DOHH2 (cell line): ENCODE results near the gene IKZF2.

Experiments used
- H3F3A ChIP-seq: fragments of 200-600 bp; sonication (generic), shearing (Covaris generic); 2 replicates; pipeline ENCODE4 v1.6.0; 2016; ENCODE audit warnings: antibody characterized with exemption, mild to moderate bottlenecking; ENCODE audit not compliant: control insufficient read depth, insufficient read depth
- H3K27ac ChIP-seq: fragments of 200-600 bp; sonication (generic); 2 replicates; pipeline ENCODE4 v1.5.1; 2014; ENCODE audit warnings: low read depth, mild to moderate bottlenecking, low read length, moderate library complexity
- H3K27me3 ChIP-seq: fragments of 200-600 bp; sonication (generic); 2 replicates; pipeline ENCODE4 v1.6.1; 2014; ENCODE audit warnings: mild to moderate bottlenecking, low read length, mixed read lengths; ENCODE audit not compliant: control insufficient read depth
- H3K36me3 ChIP-seq: fragments of 200-600 bp; sonication (generic); 2 replicates; pipeline ENCODE4 v1.6.1; 2014; ENCODE audit warnings: mild to moderate bottlenecking, low read length, moderate library complexity, mixed read lengths; ENCODE audit not compliant: control insufficient read depth
- H3K4me1 ChIP-seq: fragments of 200-600 bp; sonication (generic); 2 replicates; pipeline ENCODE4 v1.6.1; 2014; ENCODE audit warnings: mild to moderate bottlenecking, low read length, mixed read lengths; ENCODE audit not compliant: control insufficient read depth
- H3K4me2 ChIP-seq: fragments of 200-600 bp; sonication (generic); 2 replicates; pipeline ENCODE4 v1.6.0; 2014; ENCODE audit warnings: mild to moderate bottlenecking, low read length, moderate library complexity
- H3K4me3 ChIP-seq: fragments of 200-600 bp; sonication (generic); 2 replicates; pipeline ENCODE4 v1.5.1; 2014; ENCODE audit warnings: mild to moderate bottlenecking, low read length, mixed read lengths
- H3K79me2 ChIP-seq: fragments of 200-600 bp; sonication (generic); 2 replicates; pipeline ENCODE4 v1.6.1; 2014; ENCODE audit warnings: mild to moderate bottlenecking, low read length, mixed read lengths; ENCODE audit not compliant: control insufficient read depth
- H3K9me2 ChIP-seq: fragments of 200-600 bp; sonication (generic); replicated peaks from 2 replicates; pipeline ENCODE4 v1.6.1; 2014; ENCODE audit warnings: mild to moderate bottlenecking, low read length, mixed read lengths; ENCODE audit not compliant: control insufficient read depth
- H3K9me3 ChIP-seq: fragments of 200-600 bp; sonication (generic); 2 replicates; pipeline ENCODE4 v1.6.1; 2014; ENCODE audit warnings: antibody characterized with exemption, low read length, mixed read lengths; ENCODE audit not compliant: control insufficient read depth, insufficient read depth
- H4K20me1 ChIP-seq: fragments of 200-600 bp; sonication (generic); 2 replicates; pipeline ENCODE4 v1.6.0; 2014; ENCODE audit warnings: low read depth, mild to moderate bottlenecking, antibody characterized with exemption, low read length, moderate library complexity; ENCODE audit not compliant: control insufficient read depth, insufficient read depth
- EZH2phosphoT487 ChIP-seq: fragments of 200-600 bp; sonication (generic); IDR thresholded peaks from 2 replicates; pipeline ENCODE4 v1.6.1; 2017; ENCODE audit warnings: borderline replicate concordance, mild to moderate bottlenecking, antibody characterized with exemption, low read length, moderate library complexity, mixed read lengths
- TF ChIP-seq, protein P1 (sequence below): fragments of 200-600 bp; sonication (generic); IDR thresholded peaks from one replicate; pipeline ENCODE4 v1.5.1; 2014; ENCODE audit warnings: antibody characterized with exemption, mild to moderate bottlenecking, low read depth, low read length; ENCODE audit not compliant: poor library complexity, severe bottlenecking

IKZF2 gene

DNA sequence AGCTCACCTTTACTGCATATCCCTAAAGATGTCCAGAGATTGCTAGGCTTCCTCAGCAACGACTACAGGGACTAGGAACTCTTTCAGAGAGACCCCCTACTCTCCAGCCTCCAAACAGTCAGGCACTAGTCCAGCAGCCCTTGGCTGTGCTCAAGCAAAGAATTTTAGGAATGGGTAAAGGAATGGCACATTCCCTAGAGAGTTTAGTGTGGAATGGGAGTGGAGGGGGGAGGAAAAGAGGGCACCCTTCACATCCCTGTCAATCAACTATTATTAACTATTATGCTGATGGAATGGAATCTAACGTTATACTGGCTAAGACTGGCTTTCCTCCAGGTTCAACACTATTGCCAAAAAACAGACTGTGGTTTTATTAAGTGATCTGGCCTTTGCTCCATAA lies 64.8 kb downstream of the IKZF2 start:
- H3K27ac ChIP-seq, result no peak overlapping the region
- no peaks in the 10 kb centered on the region for H3F3A ChIP-seq
- H3K4me3 ChIP-seq, result no peak overlapping the region
- no peaks in the 10 kb centered on the region for H3K79me2 ChIP-seq
- H3K36me3 ChIP-seq, result no peaks in the 10 kb centered on the region
- no peaks in the 10 kb centered on the region for H3K9me2 ChIP-seq
- peaks cover 11% of the 10 kb centered on the region for H3K4me1 ChIP-seq
- H3K27me3 ChIP-seq, result no peaks in the 10 kb centered on the region
- H4K20me1 ChIP-seq, result no peaks in the 10 kb centered on the region
- no peaks in the 10 kb centered on the region for H3K9me3 ChIP-seq
- no peak for TF ChIP-seq EZH2phosphoT487
- TF ChIP-seq, protein P1, sequence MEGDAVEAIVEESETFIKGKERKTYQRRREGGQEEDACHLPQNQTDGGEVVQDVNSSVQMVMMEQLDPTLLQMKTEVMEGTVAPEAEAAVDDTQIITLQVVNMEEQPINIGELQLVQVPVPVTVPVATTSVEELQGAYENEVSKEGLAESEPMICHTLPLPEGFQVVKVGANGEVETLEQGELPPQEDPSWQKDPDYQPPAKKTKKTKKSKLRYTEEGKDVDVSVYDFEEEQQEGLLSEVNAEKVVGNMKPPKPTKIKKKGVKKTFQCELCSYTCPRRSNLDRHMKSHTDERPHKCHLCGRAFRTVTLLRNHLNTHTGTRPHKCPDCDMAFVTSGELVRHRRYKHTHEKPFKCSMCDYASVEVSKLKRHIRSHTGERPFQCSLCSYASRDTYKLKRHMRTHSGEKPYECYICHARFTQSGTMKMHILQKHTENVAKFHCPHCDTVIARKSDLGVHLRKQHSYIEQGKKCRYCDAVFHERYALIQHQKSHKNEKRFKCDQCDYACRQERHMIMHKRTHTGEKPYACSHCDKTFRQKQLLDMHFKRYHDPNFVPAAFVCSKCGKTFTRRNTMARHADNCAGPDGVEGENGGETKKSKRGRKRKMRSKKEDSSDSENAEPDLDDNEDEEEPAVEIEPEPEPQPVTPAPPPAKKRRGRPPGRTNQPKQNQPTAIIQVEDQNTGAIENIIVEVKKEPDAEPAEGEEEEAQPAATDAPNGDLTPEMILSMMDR, result no peak
- no peak overlapping the region for H3K4me2 ChIP-seq

DNA sequence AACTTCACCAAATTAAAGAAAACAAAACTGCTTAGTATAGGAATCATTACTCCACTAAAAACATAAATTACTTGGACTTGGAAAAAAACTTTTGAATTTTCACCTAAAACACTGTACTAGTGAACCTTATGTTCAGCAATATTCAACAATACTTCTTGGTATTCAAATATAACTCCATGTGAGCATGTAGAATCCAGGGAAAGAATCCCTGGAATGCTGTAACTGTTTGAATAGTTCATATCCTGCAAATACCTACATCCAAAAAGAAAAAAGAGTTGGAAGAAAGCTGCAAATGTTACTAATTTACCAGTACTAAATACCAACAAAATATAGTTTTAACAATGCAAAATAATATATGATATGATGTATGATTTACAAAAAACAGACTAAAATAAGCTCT lies 65.4 kb downstream of the IKZF2 start:
- H3K79me2 ChIP-seq, result no peaks in the 10 kb centered on the region
- TF ChIP-seq, protein P1, result no peak
- TF ChIP-seq EZH2phosphoT487, result no peak
- H4K20me1 ChIP-seq, result no peaks in the 10 kb centered on the region
- no peaks in the 10 kb centered on the region for H3F3A ChIP-seq
- H3K4me3 ChIP-seq, result no peak overlapping the region
- H3K27ac ChIP-seq, result no peak overlapping the region
- no peaks in the 10 kb centered on the region for H3K27me3 ChIP-seq
- H3K9me3 ChIP-seq, result no peaks in the 10 kb centered on the region
- H3K4me2 ChIP-seq, result no peak overlapping the region
- H3K9me2 ChIP-seq, result no peaks in the 10 kb centered on the region
- H3K36me3 ChIP-seq, result no peaks in the 10 kb centered on the region
- peaks cover 11% of the 10 kb centered on the region for H3K4me1 ChIP-seq

DNA sequence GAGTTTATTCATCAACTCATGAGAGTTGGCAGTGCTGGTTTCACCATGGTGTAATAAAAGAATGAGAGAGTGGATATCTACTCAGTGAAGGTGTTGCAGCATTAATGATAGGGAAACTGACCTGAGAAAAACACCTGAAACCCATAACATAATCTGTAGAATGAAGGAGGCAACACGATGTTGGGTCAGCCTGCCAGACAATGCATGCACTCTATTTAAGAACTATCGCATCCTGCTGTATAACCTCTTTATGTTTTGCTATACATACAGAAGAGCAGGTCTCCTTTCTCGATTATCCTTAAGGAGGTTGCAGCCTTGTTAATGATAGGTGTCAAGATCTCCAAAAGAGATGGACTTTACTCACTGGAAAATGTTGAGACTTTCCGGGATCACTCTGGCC lies 65.9 kb downstream of the IKZF2 start:
- Histone ChIP-seq H3K79me2 (no peaks in the 10 kb centered on the region), H3K9me2 (no peaks in the 10 kb centered on the region), H3K9me3 (no peaks in the 10 kb centered on the region), H3K4me1 (peaks cover 11% of the 10 kb centered on the region), H3K36me3 (no peaks in the 10 kb centered on the region), H3F3A (no peaks in the 10 kb centered on the region), H3K27me3 (no peaks in the 10 kb centered on the region), H3K4me3 (no peak overlapping the region), H4K20me1 (no peaks in the 10 kb centered on the region), H3K4me2 (no peak overlapping the region), H3K27ac (no peak overlapping the region)
- TF ChIP-seq, protein P1, result no peak
- TF ChIP-seq EZH2phosphoT487, result no peak

DNA sequence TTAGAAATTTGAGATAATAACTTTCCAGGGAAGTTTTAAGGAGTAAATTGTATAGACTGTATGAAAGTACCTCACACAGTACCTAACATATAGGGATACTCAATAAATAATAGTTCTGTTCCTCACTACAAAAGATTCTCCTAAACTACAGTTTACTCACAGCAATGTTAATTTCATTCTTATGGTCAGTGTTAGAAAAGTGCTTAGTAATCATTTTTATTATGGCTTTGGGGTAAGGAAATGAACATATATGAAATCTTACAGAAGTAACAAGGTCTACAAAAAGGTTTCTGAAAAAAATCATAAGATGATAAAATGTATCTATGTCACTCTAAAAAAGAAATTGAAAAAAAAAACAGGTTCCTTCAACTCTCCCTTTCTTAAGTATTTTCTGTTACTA lies 67.2 kb downstream of the IKZF2 start:
- Histone ChIP-seq H3K4me3 (no peak overlapping the region), H3K27ac (no peak overlapping the region), H3K27me3 (no peaks in the 10 kb centered on the region), H3K79me2 (no peaks in the 10 kb centered on the region), H3K9me2 (no peaks in the 10 kb centered on the region), H4K20me1 (no peaks in the 10 kb centered on the region), H3K4me1 (peaks cover 15% of the 10 kb centered on the region), H3F3A (no peaks in the 10 kb centered on the region), H3K36me3 (no peaks in the 10 kb centered on the region), H3K9me3 (no peaks in the 10 kb centered on the region), H3K4me2 (no peak overlapping the region)
- TF ChIP-seq, protein P1, result no peak
- TF ChIP-seq EZH2phosphoT487, result no peak
